ENCODE data around the gene RPS6KB2.
"Not testable (repeated sequence)": the region's sequence is repeated elsewhere in the genome, so short reads cannot be mapped to it uniquely, and the experiment has no call there.

DNA sequence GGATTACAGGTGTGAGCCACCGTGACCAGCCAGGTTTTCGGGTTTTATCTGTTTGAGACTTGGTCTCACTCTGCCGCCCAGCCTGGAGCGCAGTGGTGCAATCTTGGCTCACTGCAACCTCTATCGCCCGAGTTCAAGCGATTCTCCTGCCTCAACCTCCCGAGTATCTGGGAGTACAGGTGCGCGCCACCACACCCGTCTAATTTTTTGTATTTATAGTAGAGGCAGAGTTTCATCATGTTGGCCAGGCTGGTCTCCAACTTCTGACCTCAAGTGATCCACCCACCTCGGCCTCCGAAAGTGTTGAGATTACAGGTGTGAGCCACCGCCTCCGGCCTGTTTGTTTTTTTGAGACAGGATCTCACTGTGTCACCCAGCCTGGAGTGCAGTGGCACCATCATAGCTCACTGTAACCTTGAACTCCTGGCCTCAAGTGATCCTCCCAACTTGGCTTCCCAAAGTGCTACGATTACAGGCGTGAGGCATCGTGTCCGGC lies 882 bp upstream of the RPS6KB2 start:
- TF ChIP-seq, protein P1, sequence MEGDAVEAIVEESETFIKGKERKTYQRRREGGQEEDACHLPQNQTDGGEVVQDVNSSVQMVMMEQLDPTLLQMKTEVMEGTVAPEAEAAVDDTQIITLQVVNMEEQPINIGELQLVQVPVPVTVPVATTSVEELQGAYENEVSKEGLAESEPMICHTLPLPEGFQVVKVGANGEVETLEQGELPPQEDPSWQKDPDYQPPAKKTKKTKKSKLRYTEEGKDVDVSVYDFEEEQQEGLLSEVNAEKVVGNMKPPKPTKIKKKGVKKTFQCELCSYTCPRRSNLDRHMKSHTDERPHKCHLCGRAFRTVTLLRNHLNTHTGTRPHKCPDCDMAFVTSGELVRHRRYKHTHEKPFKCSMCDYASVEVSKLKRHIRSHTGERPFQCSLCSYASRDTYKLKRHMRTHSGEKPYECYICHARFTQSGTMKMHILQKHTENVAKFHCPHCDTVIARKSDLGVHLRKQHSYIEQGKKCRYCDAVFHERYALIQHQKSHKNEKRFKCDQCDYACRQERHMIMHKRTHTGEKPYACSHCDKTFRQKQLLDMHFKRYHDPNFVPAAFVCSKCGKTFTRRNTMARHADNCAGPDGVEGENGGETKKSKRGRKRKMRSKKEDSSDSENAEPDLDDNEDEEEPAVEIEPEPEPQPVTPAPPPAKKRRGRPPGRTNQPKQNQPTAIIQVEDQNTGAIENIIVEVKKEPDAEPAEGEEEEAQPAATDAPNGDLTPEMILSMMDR (IDR thresholded peaks at IDR 0.05 in 8 of 11, conservative IDR thresholded peaks at IDR 0.05 in 3 of 11), result not testable (repeated sequence)
- not testable (repeated sequence) for TF ChIP-seq POLR2A (IDR thresholded peaks at IDR 0.05)

All from spleen (tissue), 7 donors.